HepG2 (cell line): ENCODE results near the gene TIAM2. TPM values are rescaled to one million over a fixed set of nuclear protein-coding genes. Genes with fewer than 3 reads are reported as not detected.

Experiments used
- CEBPZ ChIP-seq: IDR thresholded peaks from 2 replicates; pipeline ENCODE4 v1.6.1; 2012; ENCODE audit warnings: low read length, improper control_type of control experiment
- ELK4 ChIP-seq: sonication (generic); formaldehyde crosslinking; IDR thresholded peaks from 2 replicates; pipeline ENCODE4 v1.9.0; 2021; ENCODE audit warnings: missing genetic modification reagents, borderline replicate concordance
- FOXO1 ChIP-seq: sonication (generic); formaldehyde crosslinking; IDR thresholded peaks from 2 replicates; pipeline ENCODE4 v1.4.0; 2020; ENCODE audit warnings: missing genetic modification reagents
- FOXO4 ChIP-seq: sonication (generic); formaldehyde crosslinking; conservative IDR thresholded peaks from 2 replicates; pipeline ENCODE4 v1.8.1; 2023; ENCODE audit warnings: missing genetic modification reagents
- KDM4B ChIP-seq: sonication (generic); formaldehyde crosslinking; IDR thresholded peaks from 2 replicates; pipeline ENCODE4 v1.4.0; 2020; ENCODE audit warnings: missing genetic modification reagents
- KLF11 ChIP-seq: IDR thresholded peaks from 2 replicates; pipeline ENCODE4 v1.6.1; 2016; ENCODE audit warnings: missing compliant biosample characterization
- MAF1 ChIP-seq: sonication (generic); formaldehyde crosslinking; IDR thresholded peaks from 2 replicates; pipeline ENCODE4 v1.5.0; 2020; ENCODE audit warnings: missing genetic modification reagents, borderline replicate concordance
- RBM39 ChIP-seq: fragments of 200-400 bp; formaldehyde crosslinking; IDR thresholded peaks from one replicate; pipeline ENCODE4 v1.6.1; 2018; ENCODE audit warnings: antibody characterized with exemption, mild to moderate bottlenecking, low read depth, low read length; ENCODE audit not compliant: poor library complexity, severe bottlenecking
- SNAPC4 ChIP-seq: sonication (generic); formaldehyde crosslinking; IDR thresholded peaks from 2 replicates; pipeline ENCODE4 v1.4.0; 2020; ENCODE audit warnings: mild to moderate bottlenecking, missing genetic modification reagents
- ZFP41 ChIP-seq: sonication (generic); formaldehyde crosslinking; IDR thresholded peaks from 2 replicates; pipeline ENCODE4 v1.4.0; 2020; ENCODE audit warnings: mild to moderate bottlenecking, missing genetic modification reagents, borderline replicate concordance
- ZNF543 ChIP-seq: sonication (generic); formaldehyde crosslinking; IDR thresholded peaks from 2 replicates; pipeline ENCODE4 v1.4.0; 2020; ENCODE audit warnings: mild to moderate bottlenecking, missing genetic modification reagents
- ZNF563 ChIP-seq: sonication (generic); formaldehyde crosslinking; IDR thresholded peaks from 2 replicates; pipeline ENCODE4 v1.8.0; 2022; ENCODE audit warnings: mild to moderate bottlenecking, moderate library complexity, missing genetic modification reagents
- ZNF619 ChIP-seq: sonication (generic); formaldehyde crosslinking; IDR thresholded peaks from 2 replicates; pipeline ENCODE4 v1.4.0; 2020; ENCODE audit warnings: mild to moderate bottlenecking, missing genetic modification reagents
- ZNF891 ChIP-seq: sonication (generic); formaldehyde crosslinking; IDR thresholded peaks from 2 replicates; pipeline ENCODE4 v1.5.0; 2020; ENCODE audit warnings: mild to moderate bottlenecking, missing genetic modification reagents
- polyA plus RNA-seq, 8 experiments: library from polyadenylated mRNA; depleted of rRNA in 3 of 8; stranded (reverse) in 7 of 8; unstranded in 1 of 8; fragments of >200 nt; fragmentation: Illumina TruSeq in 4 of 8; extraction: Trizol in 4 of 8; gene quantifications; 2 replicates each; pipeline versions ENCODE4 v1.2.1 to v1.2.3, GENCODE V29; 2011 to 2016; ENCODE audit warnings: low read depth in 4 of 8, missing spikeins in 1 of 8, mixed read lengths in 1 of 8; ENCODE audit not compliant: insufficient read depth in 1 of 8
- total RNA-seq, 5 experiments: library from RNA; depleted of rRNA; stranded (reverse); fragments of >200 nt; fragmentation: Illumina TruSeq; extraction: Trizol; gene quantifications; 2 replicates each; pipeline ENCODE4 v1.2.3, GENCODE V29; 2016; ENCODE audit warnings: low read depth in 1 of 5

Gene TIAM2
- total and polyA plus RNA-seq, 2 of the 13 experiments (the other 11 are each of a cell fraction or from before 2014, with no cell fraction given): 4.1 to 4.5 TPM

- TF ChIP-seq CEBPZ: no peak
- TF ChIP-seq FOXO4 (CRISPR knock-in tag): no peak
- peak; percentile 71; the same call in 1 of the 2 replicates for TF ChIP-seq FOXO1 (CRISPR knock-in tag)
- no peak for TF ChIP-seq MAF1
- no peak for TF ChIP-seq RBM39
- TF ChIP-seq ZFP41: no peak
- no peak for TF ChIP-seq KDM4B (CRISPR knock-in tag)
- peak; percentile 50; the same call in 1 of the 2 replicates for TF ChIP-seq ZNF543 (CRISPR knock-in tag)
- no peak for TF ChIP-seq KLF11
- TF ChIP-seq SNAPC4: no peak
- 0 out of 2 replicates have a peak, but pooled peaks have one; percentile 53 for TF ChIP-seq ZNF563 (CRISPR knock-in tag)
- no peak for TF ChIP-seq ELK4 (CRISPR knock-in tag)
- peak; percentile 94 for TF ChIP-seq ZNF891
- TF ChIP-seq ZNF619 (CRISPR knock-in tag): no peak
Measured at GRCh38 chr6:154960299-154960843, 34.7 kb upstream of the TIAM2 start (continued).
